Sigmoid colon (tissue), 4 donors: ENCODE measurements around the gene UBE2R2.

ENCODE experiments used
- CTCF ChIP-seq, 4 experiments: fragments of 450-650 bp in 3 of 4; fragments of 200-600 bp in 1 of 4; IDR thresholded peaks; one replicate each; pipeline ENCODE4 v1.5.1; 2016 to 2019; ENCODE audit warnings: antibody characterized with exemption in 4 of 4, mild to moderate bottlenecking in 3 of 4, moderate library complexity in 2 of 4
- EP300 ChIP-seq, 4 donors: sonication (generic); formaldehyde crosslinking; IDR thresholded peaks; one replicate each; pipeline ENCODE4 v1.6.1; 2017; ENCODE audit warnings: antibody characterized with exemption in 4 of 4
- POLR2A ChIP-seq, 2 donors: fragments of 450-650 bp; IDR thresholded peaks; one replicate each; pipeline ENCODE4 v1.6.1; 2016; ENCODE audit warnings: antibody characterized with exemption in 2 of 2, mild to moderate bottlenecking in 2 of 2, moderate library complexity in 2 of 2

- TF ChIP-seq EP300 (IDR thresholded peaks at IDR 0.05) (no peak), POLR2A (IDR thresholded peaks at IDR 0.05) (no peak), CTCF (IDR thresholded peaks at IDR 0.05) (no peak)
Observed at GRCh38 chr9:33823801-33824200, 6.8 kb downstream of the UBE2R2 start.
